ENCODE results near the gene PUSL1. TPM values are rescaled to one million over a fixed set of nuclear protein-coding genes. Genes with fewer than 3 reads are reported as not detected.
A peak's percentile ranks its signal among the peaks of the same experiment; 100 is the strongest.

PUSL1 gene
- total RNA-seq, 2 experiments from 2014 or later, result 31.3 to 57.1 TPM

DNA sequence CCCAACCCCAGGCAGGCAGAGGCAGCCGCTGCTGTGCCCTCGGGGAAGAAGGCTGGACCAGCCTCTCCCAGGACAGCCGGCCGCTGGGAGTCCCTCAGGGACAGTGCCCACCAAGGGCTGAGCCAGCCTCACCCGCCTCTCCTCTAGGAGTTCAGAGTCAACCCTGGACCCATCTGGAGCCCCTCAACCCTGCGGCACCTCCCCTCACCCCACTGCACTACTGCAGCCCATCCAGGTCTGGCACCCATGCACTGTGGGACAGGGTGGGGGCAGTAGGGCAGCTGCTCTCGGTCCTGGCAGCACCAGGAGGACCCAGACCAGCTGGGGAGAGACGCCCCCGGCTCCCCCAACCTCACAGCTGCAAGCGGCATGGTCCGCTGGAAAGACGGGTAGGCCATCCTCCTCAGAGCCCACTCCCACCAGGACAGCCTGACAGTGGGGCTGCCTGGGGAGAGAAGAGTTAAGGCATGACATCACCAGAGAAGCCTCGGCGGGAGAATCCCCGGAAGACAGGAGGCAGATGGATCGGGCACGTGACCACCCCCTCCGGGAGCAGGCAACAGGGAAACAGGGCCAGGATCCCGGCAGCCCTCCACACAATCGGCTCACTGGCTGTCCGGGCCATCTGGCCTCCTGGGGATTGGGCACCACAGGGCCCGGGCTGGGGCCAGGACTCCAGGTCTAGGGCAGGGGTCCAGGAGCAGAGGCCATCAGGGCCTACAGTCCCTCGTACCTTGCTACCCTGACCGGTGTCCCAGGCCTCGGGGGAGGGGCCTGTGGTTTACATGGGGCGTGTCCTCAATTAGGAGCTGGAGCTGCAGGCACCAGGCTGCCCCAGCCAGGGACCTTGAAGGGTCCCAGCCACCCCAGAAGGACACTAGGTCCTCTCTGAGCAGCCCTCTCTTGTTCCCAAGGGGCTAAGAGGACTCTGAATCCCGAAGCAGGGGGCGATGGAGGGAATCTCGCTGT, 3.8 kb upstream of the PUSL1 start:
- BruUV-seq (replicated peaks), result no TSS peak
- no peaks in the 10 kb centered on the region for H3K9me3 ChIP-seq (ENCODE audit: low read length)
- peak overlapping the region; percentile 99 for H3K4me2 ChIP-seq (ENCODE audit: low read length)
- H3K79me2 ChIP-seq (ENCODE audit: insufficient read depth, low read depth, low read length), result no peaks in the 10 kb centered on the region; the same call in 1 of the 2 replicates
- POLR2A ChIA-PET, result interaction anchor here (0.6 kb wide), 1 partner anchor 29 kb away, joined by 3 read pairs; no protein-coding TSS in a partner anchor
- CTCF ChIA-PET (ENCODE audit: unreplicated experiment), result no interaction called here
- no peaks in the 10 kb centered on the region for H4K20me1 ChIP-seq (ENCODE audit: insufficient read depth, low read length)
- peaks cover 28% of the 10 kb centered on the region for H3K4me1 ChIP-seq (ENCODE audit: insufficient read depth, low read length, poor library complexity, severe bottlenecking)
- no peak overlapping the region for H2AFZ ChIP-seq (ENCODE audit: low read length)
- peaks cover 3% of the 10 kb centered on the region; the same call in 1 of the 2 replicates for H3K36me3 ChIP-seq (ENCODE audit: insufficient read depth, low read length)
- TF ChIP-seq EZH2phosphoT487 (IDR thresholded peaks at IDR 0.05; ENCODE audit: borderline replicate concordance, low read depth, low read length), result no peak
- TF ChIP-seq, protein P1, sequence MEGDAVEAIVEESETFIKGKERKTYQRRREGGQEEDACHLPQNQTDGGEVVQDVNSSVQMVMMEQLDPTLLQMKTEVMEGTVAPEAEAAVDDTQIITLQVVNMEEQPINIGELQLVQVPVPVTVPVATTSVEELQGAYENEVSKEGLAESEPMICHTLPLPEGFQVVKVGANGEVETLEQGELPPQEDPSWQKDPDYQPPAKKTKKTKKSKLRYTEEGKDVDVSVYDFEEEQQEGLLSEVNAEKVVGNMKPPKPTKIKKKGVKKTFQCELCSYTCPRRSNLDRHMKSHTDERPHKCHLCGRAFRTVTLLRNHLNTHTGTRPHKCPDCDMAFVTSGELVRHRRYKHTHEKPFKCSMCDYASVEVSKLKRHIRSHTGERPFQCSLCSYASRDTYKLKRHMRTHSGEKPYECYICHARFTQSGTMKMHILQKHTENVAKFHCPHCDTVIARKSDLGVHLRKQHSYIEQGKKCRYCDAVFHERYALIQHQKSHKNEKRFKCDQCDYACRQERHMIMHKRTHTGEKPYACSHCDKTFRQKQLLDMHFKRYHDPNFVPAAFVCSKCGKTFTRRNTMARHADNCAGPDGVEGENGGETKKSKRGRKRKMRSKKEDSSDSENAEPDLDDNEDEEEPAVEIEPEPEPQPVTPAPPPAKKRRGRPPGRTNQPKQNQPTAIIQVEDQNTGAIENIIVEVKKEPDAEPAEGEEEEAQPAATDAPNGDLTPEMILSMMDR (conservative IDR thresholded peaks at IDR 0.05; ENCODE audit: low read length), result no peak
- DNase-seq (ENCODE audit: low spot score), result no peak
- intact Hi-C loops (cut with micrococcal nuclease; ENCODE audit: unreplicated experiment), result loop anchor here (5.0 kb wide), 3 partner anchors 72 to 272 kb away; partner anchors contain the start of genes B3GALT6, C1orf159 and SDF4
- H3K9me2 ChIP-seq (ENCODE audit: insufficient read depth, low read length), result no peaks in the 10 kb centered on the region
- peak overlapping the region; percentile 21 for H3K27ac ChIP-seq (ENCODE audit: low read depth, low read length, poor library complexity, severe bottlenecking)
- peak overlapping the region; percentile 89 for H3K4me3 ChIP-seq (ENCODE audit: low read depth, low read length, poor library complexity, severe bottlenecking)

DNA sequence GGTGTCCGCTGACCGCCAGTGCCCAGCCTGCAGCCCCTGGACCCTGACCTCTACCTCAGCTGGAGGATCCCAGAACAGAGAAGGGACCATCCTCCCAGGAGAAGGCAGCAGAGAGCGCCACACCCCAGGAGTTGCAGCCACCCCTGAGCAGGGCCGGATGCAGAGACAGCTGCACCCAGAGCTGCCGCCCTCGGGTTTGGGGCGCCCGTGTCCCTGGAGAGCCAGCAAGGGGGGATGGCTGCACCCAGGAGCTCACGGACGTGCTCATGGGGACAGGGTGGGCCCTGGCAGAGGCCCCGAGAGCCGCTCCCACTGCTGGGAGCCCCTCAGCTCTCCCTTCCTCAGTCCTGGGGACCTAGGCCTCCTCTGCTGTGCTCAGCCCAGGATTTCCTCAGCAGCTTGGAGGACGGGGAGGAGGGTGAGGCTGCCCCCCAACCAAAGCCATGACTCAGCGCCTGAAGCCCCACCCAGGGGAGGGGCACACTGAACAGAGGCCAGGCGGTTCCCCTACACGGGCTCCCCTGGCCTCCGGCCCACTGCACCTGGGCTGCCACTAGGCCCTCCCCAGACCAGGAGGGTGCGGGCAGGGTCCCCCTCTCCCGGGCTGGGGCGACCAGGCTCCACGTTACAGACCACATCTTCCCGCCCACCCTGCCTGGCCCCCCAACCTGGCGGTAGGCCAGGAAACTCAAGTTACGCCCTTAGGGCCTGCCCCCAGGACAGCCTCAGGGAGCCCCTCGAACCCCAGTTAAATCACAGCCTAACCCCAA, 2.9 kb upstream of the PUSL1 start:
- POLR2A ChIA-PET, result interaction anchor here (0.6 kb wide), 1 partner anchor 30 kb away, joined by 3 read pairs; no protein-coding TSS in a partner anchor
- peak; percentile 55 for DNase-seq (ENCODE audit: low spot score)
- BruUV-seq (replicated peaks), result no TSS peak

More for the DNA sequence above, 2.9 kb upstream of the PUSL1 start:
- H3K4me2 ChIP-seq (ENCODE audit: low read length), result peak overlapping the region; percentile 99
- CTCF ChIA-PET (ENCODE audit: unreplicated experiment), result no interaction called here
- no peak overlapping the region for H2AFZ ChIP-seq (ENCODE audit: low read length)
- H3K4me1 ChIP-seq (ENCODE audit: insufficient read depth, low read length, poor library complexity, severe bottlenecking), result peaks cover 35% of the 10 kb centered on the region
- no peaks in the 10 kb centered on the region for H3K9me2 ChIP-seq (ENCODE audit: insufficient read depth, low read length)
- no peaks in the 10 kb centered on the region; the same call in 1 of the 2 replicates for H3K79me2 ChIP-seq (ENCODE audit: insufficient read depth, low read depth, low read length)
- no peaks in the 10 kb centered on the region for H3K9me3 ChIP-seq (ENCODE audit: low read length)
- H3K27ac ChIP-seq (ENCODE audit: low read depth, low read length, poor library complexity, severe bottlenecking), result peak overlapping the region; percentile 21
- H4K20me1 ChIP-seq (ENCODE audit: insufficient read depth, low read length), result peaks cover 5% of the 10 kb centered on the region; the same call in 1 of the 2 replicates
- peak overlapping the region; percentile 89 for H3K4me3 ChIP-seq (ENCODE audit: low read depth, low read length, poor library complexity, severe bottlenecking)
- intact Hi-C loops (cut with micrococcal nuclease; ENCODE audit: unreplicated experiment), result loop anchor here (5.0 kb wide), 3 partner anchors 73 to 273 kb away; partner anchors contain the start of genes B3GALT6, C1orf159 and SDF4
- peaks cover 12% of the 10 kb centered on the region; the same call in 1 of the 2 replicates for H3K36me3 ChIP-seq (ENCODE audit: insufficient read depth, low read length)
- TF ChIP-seq, protein P1 (conservative IDR thresholded peaks at IDR 0.05; ENCODE audit: low read length), result no peak
- TF ChIP-seq EZH2phosphoT487 (IDR thresholded peaks at IDR 0.05; ENCODE audit: borderline replicate concordance, low read depth, low read length), result no peak
